WTC11 (cell line): ENCODE measurements around the gene PRMT9. TPM values are rescaled to one million over a fixed set of nuclear protein-coding genes. Genes with fewer than 3 reads are reported as not detected.
A peak's percentile ranks its signal among the peaks of the same experiment; 100 is the strongest.

Experiments used
- ATAC-seq: fragments of 200-7000 bp; cut with Tn5 transposase; 2 replicates; pipeline ENCODE4 v1.10.0; 2021; ENCODE audit warnings: mild to moderate bottlenecking, moderate library complexity
- CTCF ChIA-PET: fragments of 300-600 bp; sonication (Branson Sonifier 250); formaldehyde crosslinking; loops from one replicate; lab custom pipeline; 2021; ENCODE audit warnings: antibody characterized with exemption; lab: Charles Lee
- POLR2A ChIA-PET: fragments of 350-600 bp; sonication (Branson Sonifier 250); formaldehyde crosslinking; loops from one replicate; lab custom pipeline; 2021; ENCODE audit warnings: antibody characterized with exemption; lab: Charles Lee
- DNase-seq: peaks from one replicate; pipeline ENCODE4 v3.0.0; 2021; ENCODE audit warnings: low spot score
- H3K27ac Mint-ChIP-seq: 2 replicates; pipeline ENCODE4 v1.8.0; 2021; ENCODE audit warnings: mixed read lengths
- H3K27me3 Mint-ChIP-seq: 2 replicates; pipeline ENCODE4 v1.8.0; 2021; ENCODE audit warnings: low read depth, mild to moderate bottlenecking, moderate library complexity, mixed read lengths
- H3K36me3 Mint-ChIP-seq: 2 replicates; pipeline ENCODE4 v1.8.0; 2021; ENCODE audit warnings: mixed read lengths
- H3K4me1 Mint-ChIP-seq: 2 replicates; pipeline ENCODE4 v1.8.0; 2022; ENCODE audit warnings: mixed read lengths
- H3K4me3 Mint-ChIP-seq: 2 replicates; pipeline ENCODE4 v1.8.0; 2021; ENCODE audit warnings: mild to moderate bottlenecking, moderate library complexity, mixed read lengths
- H3K9me3 Mint-ChIP-seq: 2 replicates; pipeline ENCODE4 v1.8.0; 2021; ENCODE audit warnings: mixed read lengths
- ATF3 ChIP-seq: sonication (generic); formaldehyde crosslinking; conservative IDR thresholded peaks from 2 replicates; pipeline ENCODE4 v1.8.1; 2022; ENCODE audit warnings: mild to moderate bottlenecking, missing genetic modification reagents
- CREB1 ChIP-seq: sonication (generic); formaldehyde crosslinking; IDR thresholded peaks from 2 replicates; pipeline ENCODE4 v1.8.0; 2023; ENCODE audit warnings: mild to moderate bottlenecking, missing genetic modification reagents
- ESRRA ChIP-seq: sonication (generic); formaldehyde crosslinking; IDR thresholded peaks from 2 replicates; pipeline ENCODE4 v1.8.1; 2022; ENCODE audit warnings: mild to moderate bottlenecking, missing genetic modification reagents, borderline replicate concordance
- JAZF1 ChIP-seq: fragments of 250-450 bp; sonication (Bioruptor Pico); IDR thresholded peaks from 2 replicates; pipeline ENCODE4 v1.9.0; 2021; ENCODE audit warnings: moderate library complexity, mild to moderate bottlenecking, inconsistent platforms
- KAT7 ChIP-seq: sonication (generic); formaldehyde crosslinking; IDR thresholded peaks from 2 replicates; pipeline ENCODE4 v1.8.1; 2023; ENCODE audit warnings: missing genetic modification reagents, mild to moderate bottlenecking, borderline replicate concordance
- NFYB ChIP-seq: sonication (generic); formaldehyde crosslinking; conservative IDR thresholded peaks from 2 replicates; pipeline ENCODE4 v1.8.0; 2022; ENCODE audit warnings: low read depth, missing genetic modification reagents
- PRDM15 ChIP-seq: sonication (generic); formaldehyde crosslinking; IDR thresholded peaks from 2 replicates; pipeline ENCODE4 v1.8.0; 2022; ENCODE audit warnings: missing genetic modification reagents
- PRRX2 ChIP-seq: fragments of 250-450 bp; sonication (Bioruptor Pico); IDR thresholded peaks from 2 replicates; pipeline ENCODE4 v1.8.0; 2021; ENCODE audit warnings: mild to moderate bottlenecking
- SMAD4 ChIP-seq: sonication (generic); formaldehyde crosslinking; IDR thresholded peaks from 2 replicates; pipeline ENCODE4 v1.8.0; 2022; ENCODE audit warnings: mild to moderate bottlenecking, missing genetic modification reagents
- SOX15 ChIP-seq: fragments of 250-450 bp; sonication (Bioruptor Pico); IDR thresholded peaks from 2 replicates; pipeline ENCODE4 v1.9.0; 2021; ENCODE audit warnings: mild to moderate bottlenecking
- TEAD4 ChIP-seq: sonication (generic); formaldehyde crosslinking; IDR thresholded peaks from 2 replicates; pipeline ENCODE4 v1.8.0; 2022; ENCODE audit warnings: mild to moderate bottlenecking, missing genetic modification reagents
- USF2 ChIP-seq: sonication (generic); formaldehyde crosslinking; IDR thresholded peaks from 2 replicates; pipeline ENCODE4 v1.8.1; 2023; ENCODE audit warnings: mild to moderate bottlenecking, missing genetic modification reagents, moderate library complexity
- ZMAT4 ChIP-seq: fragments of 250-450 bp; sonication (Bioruptor Pico); IDR thresholded peaks from 2 replicates; pipeline ENCODE4 v1.9.0; 2021; ENCODE audit warnings: mild to moderate bottlenecking
- ZNF138 ChIP-seq: sonication (generic); formaldehyde crosslinking; conservative IDR thresholded peaks from 2 replicates; pipeline ENCODE4 v1.8.1; 2022; ENCODE audit warnings: mild to moderate bottlenecking, moderate library complexity, missing genetic modification reagents
- ZNF512 ChIP-seq: sonication (generic); formaldehyde crosslinking; IDR thresholded peaks from 2 replicates; pipeline ENCODE4 v1.8.1; 2022; ENCODE audit warnings: missing genetic modification reagents, borderline replicate concordance
- total RNA-seq: library from RNA; stranded (reverse); gene quantifications from 3 replicates; pipeline ENCODE4 v1.2.3, GENCODE V29; 2021
- TF ChIP-seq, protein P1 (sequence below): sonication (generic); formaldehyde crosslinking; IDR thresholded peaks from 2 replicates; pipeline ENCODE4 v1.8.1; 2023; ENCODE audit warnings: mild to moderate bottlenecking, missing genetic modification reagents, borderline replicate concordance
- TF ChIP-seq, protein P2 (sequence below): sonication (generic); formaldehyde crosslinking; IDR thresholded peaks from 2 replicates; pipeline ENCODE4 v1.8.0; 2022; ENCODE audit warnings: mild to moderate bottlenecking, missing genetic modification reagents

PRMT9 gene
- total RNA-seq, 1 experiment from 2014 or later = 11.4 TPM

DNA sequence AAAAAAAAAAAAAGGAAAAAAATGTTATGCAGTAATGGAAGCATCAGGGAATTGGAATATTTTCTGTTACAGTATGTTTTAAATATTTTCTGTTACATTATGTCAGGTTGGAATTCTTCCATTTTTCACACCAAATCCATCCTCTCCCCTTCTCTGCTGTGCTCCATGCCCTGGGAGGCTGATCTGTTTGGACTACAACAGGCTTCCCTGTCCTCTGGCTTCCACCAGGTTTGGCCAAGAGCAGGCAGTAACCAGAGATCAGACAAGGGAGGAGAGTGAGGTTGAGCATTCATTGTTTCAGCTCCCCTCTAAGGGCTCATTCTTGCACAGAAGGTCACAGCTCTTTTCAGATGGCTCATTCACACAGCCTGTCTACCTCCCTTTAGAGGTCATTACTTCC lies 78.5 kb downstream of the PRMT9 start (continued):
- TF ChIP-seq ZNF138 (CRISPR knock-in tag) = no peak

DNA sequence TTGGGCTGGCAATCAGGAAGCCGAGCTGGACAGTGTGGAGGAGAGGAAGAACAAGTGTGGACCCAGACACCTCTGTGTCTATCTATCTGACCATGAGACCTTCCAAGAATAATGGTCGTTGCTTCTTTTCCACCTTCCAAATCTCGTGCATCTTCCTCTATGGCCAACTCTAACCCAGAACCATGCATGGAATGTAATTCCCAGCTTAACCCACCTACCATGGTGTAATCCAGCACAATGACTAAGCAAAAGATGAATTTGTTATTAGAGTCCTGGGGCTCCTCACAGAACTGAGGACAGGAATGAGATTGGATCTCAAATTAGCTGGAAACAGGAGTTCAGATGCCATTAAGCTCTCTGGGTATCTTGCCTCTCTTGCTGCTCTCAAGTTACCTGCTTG lies 84.2 kb downstream of the PRMT9 start:
- ATAC-seq = 0 out of 2 replicates have a peak, but pooled peaks have one; percentile 32
- no peak for TF ChIP-seq ZMAT4
- no peak for TF ChIP-seq SOX15 (CRISPR knock-in tag)
- no peak for TF ChIP-seq CREB1 (CRISPR knock-in tag)
- no peak for TF ChIP-seq PRRX2
- TF ChIP-seq ZNF512 (CRISPR knock-in tag) = no peak
- TF ChIP-seq JAZF1 (CRISPR knock-in tag) = no peak
- no peak for TF ChIP-seq SMAD4 (CRISPR knock-in tag)
- no peak for TF ChIP-seq USF2
- TF ChIP-seq, protein P1, sequence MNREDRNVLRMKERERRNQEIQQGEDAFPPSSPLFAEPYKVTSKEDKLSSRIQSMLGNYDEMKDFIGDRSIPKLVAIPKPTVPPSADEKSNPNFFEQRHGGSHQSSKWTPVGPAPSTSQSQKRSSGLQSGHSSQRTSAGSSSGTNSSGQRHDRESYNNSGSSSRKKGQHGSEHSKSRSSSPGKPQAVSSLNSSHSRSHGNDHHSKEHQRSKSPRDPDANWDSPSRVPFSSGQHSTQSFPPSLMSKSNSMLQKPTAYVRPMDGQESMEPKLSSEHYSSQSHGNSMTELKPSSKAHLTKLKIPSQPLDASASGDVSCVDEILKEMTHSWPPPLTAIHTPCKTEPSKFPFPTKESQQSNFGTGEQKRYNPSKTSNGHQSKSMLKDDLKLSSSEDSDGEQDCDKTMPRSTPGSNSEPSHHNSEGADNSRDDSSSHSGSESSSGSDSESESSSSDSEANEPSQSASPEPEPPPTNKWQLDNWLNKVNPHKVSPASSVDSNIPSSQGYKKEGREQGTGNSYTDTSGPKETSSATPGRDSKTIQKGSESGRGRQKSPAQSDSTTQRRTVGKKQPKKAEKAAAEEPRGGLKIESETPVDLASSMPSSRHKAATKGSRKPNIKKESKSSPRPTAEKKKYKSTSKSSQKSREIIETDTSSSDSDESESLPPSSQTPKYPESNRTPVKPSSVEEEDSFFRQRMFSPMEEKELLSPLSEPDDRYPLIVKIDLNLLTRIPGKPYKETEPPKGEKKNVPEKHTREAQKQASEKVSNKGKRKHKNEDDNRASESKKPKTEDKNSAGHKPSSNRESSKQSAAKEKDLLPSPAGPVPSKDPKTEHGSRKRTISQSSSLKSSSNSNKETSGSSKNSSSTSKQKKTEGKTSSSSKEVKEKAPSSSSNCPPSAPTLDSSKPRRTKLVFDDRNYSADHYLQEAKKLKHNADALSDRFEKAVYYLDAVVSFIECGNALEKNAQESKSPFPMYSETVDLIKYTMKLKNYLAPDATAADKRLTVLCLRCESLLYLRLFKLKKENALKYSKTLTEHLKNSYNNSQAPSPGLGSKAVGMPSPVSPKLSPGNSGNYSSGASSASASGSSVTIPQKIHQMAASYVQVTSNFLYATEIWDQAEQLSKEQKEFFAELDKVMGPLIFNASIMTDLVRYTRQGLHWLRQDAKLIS (CRISPR knock-in tag) = no peak
- TF ChIP-seq NFYB = no peak
- TF ChIP-seq KAT7 (CRISPR knock-in tag) = no peak
- TF ChIP-seq ATF3 (CRISPR knock-in tag) = no peak
- no peak for TF ChIP-seq ZNF138 (CRISPR knock-in tag)
- no peak for TF ChIP-seq PRDM15 (CRISPR knock-in tag)
- no peak for TF ChIP-seq TEAD4 (CRISPR knock-in tag)
- no peak for TF ChIP-seq ESRRA (CRISPR knock-in tag)
- TF ChIP-seq, protein P2, sequence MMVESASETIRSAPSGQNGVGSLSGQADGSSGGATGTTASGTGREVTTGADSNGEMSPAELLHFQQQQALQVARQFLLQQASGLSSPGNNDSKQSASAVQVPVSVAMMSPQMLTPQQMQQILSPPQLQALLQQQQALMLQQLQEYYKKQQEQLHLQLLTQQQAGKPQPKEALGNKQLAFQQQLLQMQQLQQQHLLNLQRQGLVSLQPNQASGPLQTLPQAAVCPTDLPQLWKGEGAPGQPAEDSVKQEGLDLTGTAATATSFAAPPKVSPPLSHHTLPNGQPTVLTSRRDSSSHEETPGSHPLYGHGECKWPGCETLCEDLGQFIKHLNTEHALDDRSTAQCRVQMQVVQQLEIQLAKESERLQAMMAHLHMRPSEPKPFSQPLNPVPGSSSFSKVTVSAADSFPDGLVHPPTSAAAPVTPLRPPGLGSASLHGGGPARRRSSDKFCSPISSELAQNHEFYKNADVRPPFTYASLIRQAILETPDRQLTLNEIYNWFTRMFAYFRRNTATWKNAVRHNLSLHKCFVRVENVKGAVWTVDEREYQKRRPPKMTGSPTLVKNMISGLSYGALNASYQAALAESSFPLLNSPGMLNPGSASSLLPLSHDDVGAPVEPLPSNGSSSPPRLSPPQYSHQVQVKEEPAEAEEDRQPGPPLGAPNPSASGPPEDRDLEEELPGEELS (CRISPR knock-in tag) = no peak
- Mint-ChIP-seq H3K27ac (no peak overlapping the region), H3K4me1 (peaks cover 20% of the 10 kb centered on the region), H3K36me3 (no peaks in the 10 kb centered on the region), H3K27me3 (no peaks in the 10 kb centered on the region), H3K9me3 (no peaks in the 10 kb centered on the region), H3K4me3 (no peak overlapping the region)
- ChIA-PET CTCF (interaction anchor here (0.9 to 2.7 kb wide), 5 partner anchors 9 to 581 kb away, joined by 3 to 28 read pairs (median 3); no protein-coding TSS in a partner anchor), POLR2A (interaction anchor here (0.6 to 0.8 kb wide), 2 partner anchors 179 to 531 kb away, joined by 3 to 5 read pairs; no protein-coding TSS in a partner anchor)
- no peak for DNase-seq
